Subcutaneous adipose tissue (tissue), 4 donors: ENCODE data around the gene PLXDC2. TPM values are rescaled to one million over a fixed set of nuclear protein-coding genes. Genes with fewer than 3 reads are reported as not detected.

ENCODE experiments used
- CTCF ChIP-seq: fragments of 450-650 bp; IDR thresholded peaks from one replicate; pipeline ENCODE4 v1.5.1; 2016; ENCODE audit warnings: low read depth, mild to moderate bottlenecking, control low read depth, antibody characterized with exemption, moderate library complexity
- total RNA-seq, 4 donors: library from RNA; depleted of rRNA; stranded (reverse); fragments of >200 nt; gene quantifications; one replicate each; pipeline ENCODE4 v1.1.0, GENCODE V29; 2016

Gene PLXDC2
- total RNA-seq, 4 donors from 2014 or later: 47.7 to 117 (median 84.3) TPM

GRCh38 chr10:20146004-20146403 is 329.8 kb downstream of the PLXDC2 start:
- no peak for TF ChIP-seq CTCF

- no peak for TF ChIP-seq CTCF
Measured at GRCh38 chr10:20147684-20148083, 331.5 kb downstream of the PLXDC2 start.

- TF ChIP-seq CTCF: no peak
Measured at GRCh38 chr10:20156511-20156910, 340.3 kb downstream of the PLXDC2 start.

GRCh38 chr10:20157314-20157713 is 341.1 kb downstream of the PLXDC2 start:
- no peak for TF ChIP-seq CTCF

GRCh38 chr10:20158086-20158485 is 341.9 kb downstream of the PLXDC2 start:
- TF ChIP-seq CTCF: no peak

GRCh38 chr10:20162123-20162522 is 345.9 kb downstream of the PLXDC2 start:
- TF ChIP-seq CTCF: no peak

GRCh38 chr10:20166096-20166675 is 350.0 kb downstream of the PLXDC2 start:
- no peak for TF ChIP-seq CTCF

- no peak for TF ChIP-seq CTCF
Measured at GRCh38 chr10:20170661-20171060, 354.4 kb downstream of the PLXDC2 start.
